GM12872 (cell line): ENCODE results near the gene RDH12.

Experiments used
- CTCF ChIP-seq: IDR thresholded peaks from 3 replicates; pipeline ENCODE4 v1.5.1; 2011; ENCODE audit warnings: low read depth, mild to moderate bottlenecking, low read length, moderate library complexity; ENCODE audit not compliant: insufficient read depth

Gene RDH12

DNA sequence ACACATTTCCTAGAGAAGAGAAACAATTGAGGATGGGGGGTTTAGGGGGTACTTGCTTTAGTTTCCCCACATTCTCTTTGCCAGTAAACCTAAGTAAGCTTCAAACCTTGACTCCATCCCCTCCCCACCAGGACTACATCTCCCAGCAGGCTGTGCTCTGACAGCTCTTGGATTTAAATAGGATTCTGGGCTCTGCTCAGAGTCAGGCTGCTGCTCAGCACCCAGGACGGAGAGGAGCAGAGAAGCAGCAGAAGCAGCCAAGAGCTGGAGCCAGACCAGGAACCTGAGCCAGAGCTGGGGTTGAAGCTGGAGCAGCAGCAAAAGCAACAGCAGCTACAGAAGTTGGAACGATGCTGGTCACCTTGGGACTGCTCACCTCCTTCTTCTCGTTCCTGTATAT, 20.6 kb downstream of the RDH12 start:
- TF ChIP-seq CTCF, result no peak

DNA sequence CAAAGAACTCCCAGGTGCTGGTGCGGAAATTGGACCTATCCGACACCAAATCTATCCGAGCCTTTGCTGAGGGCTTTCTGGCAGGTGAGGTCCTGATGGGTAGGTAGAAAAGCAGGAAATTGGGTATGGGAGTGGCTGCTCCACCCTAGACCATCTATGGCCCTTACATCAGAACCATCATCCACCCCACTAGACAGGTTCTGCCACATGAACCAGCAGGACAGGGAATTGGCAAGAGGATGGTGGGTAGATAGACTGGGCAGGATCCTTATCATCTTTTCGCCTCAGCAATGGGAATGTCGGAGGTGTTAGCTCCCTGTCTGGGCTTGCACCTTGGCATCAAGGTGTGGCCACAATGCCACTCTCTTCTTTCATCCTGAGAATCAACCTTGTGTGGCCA, 23.5 kb downstream of the RDH12 start:
- TF ChIP-seq CTCF, result no peak

- TF ChIP-seq CTCF, result no peak
Observed at GRCh38 chr14:67727361-67727760, 25.7 kb downstream of the RDH12 start.

DNA sequence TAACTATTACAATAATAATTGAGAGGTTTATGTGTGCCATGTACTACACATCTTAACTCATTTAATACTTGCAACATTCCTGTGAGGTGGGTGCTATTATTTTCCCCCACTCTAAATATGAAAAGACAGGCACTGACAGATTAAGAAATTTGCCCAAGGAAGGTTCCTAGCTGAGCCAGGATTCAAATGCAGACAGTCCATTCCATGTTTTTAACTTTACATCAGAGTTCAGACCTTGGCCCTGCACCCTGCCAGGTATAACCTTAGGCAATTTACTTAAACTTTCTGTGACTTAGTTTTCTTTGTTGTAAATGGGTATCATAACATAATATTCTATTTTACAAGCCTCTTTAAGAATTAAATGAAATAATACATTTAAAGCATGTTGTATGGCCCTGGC, 26.6 kb downstream of the RDH12 start:
- TF ChIP-seq CTCF, result no peak

DNA sequence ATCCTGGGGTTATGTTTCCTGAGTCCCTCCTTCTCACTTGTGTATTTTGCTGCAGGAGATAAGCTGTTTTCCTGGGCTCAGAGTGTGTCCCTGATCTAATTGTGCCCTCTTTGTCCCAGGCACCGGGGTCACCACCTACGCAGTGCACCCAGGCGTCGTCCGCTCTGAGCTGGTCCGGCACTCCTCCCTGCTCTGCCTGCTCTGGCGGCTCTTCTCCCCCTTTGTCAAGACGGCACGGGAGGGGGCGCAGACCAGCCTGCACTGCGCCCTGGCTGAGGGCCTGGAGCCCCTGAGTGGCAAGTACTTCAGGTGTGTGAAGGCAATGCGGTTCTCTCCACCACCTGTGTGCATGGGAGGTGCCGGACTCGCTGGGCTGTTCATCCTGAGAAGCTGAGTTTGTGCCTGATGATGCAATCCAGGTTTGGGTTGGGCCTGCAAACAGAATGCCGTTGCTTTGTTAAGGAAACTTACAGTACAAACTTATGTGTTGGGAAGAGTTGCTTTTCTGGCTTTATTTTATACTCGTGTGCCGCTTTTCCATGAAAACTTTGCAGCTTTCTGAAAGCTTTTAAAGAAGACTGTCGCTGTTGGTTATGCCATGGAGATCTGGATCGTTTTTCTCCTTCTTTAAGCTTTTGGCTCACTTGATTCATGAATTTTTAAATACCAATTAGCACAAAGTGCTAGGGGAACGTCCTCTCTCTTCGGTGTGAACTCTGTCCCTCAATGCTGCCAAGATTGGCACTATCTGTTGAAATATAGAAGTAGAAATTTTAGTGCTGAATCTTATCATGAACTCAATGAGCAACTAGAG, 27.6 kb downstream of the RDH12 start:
- no peak for TF ChIP-seq CTCF

DNA sequence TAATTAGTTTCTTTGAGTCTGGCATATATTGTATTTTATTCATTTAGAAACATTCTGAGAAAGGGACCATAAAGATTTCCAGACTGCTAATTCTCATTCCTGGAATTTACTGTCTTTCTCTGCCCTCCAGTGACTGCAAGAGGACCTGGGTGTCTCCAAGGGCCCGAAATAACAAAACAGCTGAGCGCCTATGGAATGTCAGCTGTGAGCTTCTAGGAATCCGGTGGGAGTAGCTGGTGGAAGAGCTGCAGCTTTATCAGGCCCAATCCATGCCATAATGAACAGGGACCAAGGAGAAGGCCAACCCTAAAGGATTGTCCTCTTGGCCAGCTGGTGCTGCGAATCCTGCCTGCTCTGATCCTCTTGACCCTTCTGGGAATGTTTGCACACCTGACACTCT, 31.9 kb downstream of the RDH12 start:
- no peak for TF ChIP-seq CTCF

DNA sequence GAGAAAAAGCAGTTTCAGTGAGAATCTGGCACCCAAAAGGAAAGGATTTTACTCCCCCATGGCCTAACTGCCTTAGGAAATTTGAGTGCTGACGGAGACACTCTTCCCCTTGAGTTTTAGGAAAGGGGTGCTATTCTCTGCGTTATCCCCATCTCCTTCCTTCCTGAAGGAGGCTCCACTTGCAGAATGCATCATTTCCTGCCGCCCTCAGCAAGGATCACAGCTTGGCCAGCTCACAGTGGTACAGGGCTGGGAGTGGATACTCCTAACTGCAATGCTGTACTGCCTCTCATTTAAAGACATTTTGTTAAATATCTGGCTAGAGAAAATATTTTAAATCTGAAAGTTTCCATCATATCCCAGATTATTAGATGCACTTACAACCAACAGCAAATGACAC, 33.0 kb downstream of the RDH12 start:
- TF ChIP-seq CTCF, result no peak
